Measurements from ENCODE around the gene DPP6. TPM values are rescaled to one million over a fixed set of nuclear protein-coding genes. Genes with fewer than 3 reads are reported as not detected.
A peak's percentile ranks its signal among the peaks of the same experiment; 100 is the strongest.

The DPP6 gene
- total and polyA plus RNA-seq, 5 donors from 2014 or later, result not detected

GRCh38 chr7:154769527-154769926 lies 717.3 kb downstream of the DPP6 start:
- peaks cover 0 to 2% (median 0%) of the 10 kb centered on the region in 7 donors for H3K9me3 Mint-ChIP-seq
- ATAC-seq (ENCODE audit: low read depth in 2 of 2), result no peak
- no peaks in the 10 kb centered on the region for H3K27me3 Mint-ChIP-seq
- H3K27ac Mint-ChIP-seq, result no peak overlapping the region
- Histone ChIP-seq H3K36me3 (ENCODE audit: control insufficient read depth, insufficient read depth, low read length) (no peaks in the 10 kb centered on the region), H3K9me3 (ENCODE audit: control insufficient read depth in 2 of 2, low read length in 2 of 2) (no peaks in the 10 kb centered on the region), H3K27me3 (ENCODE audit: control insufficient read depth, insufficient read depth, low read length) (no peaks in the 10 kb centered on the region), H3K27ac (ENCODE audit: insufficient read depth, low read length, poor library complexity, severe bottlenecking) (no peak overlapping the region), H3K4me1 (ENCODE audit: control insufficient read depth, insufficient read depth, low read length, poor library complexity, severe bottlenecking) (no peaks in the 10 kb centered on the region), H3K4me3 (ENCODE audit: low read depth, low read length) (no peak overlapping the region)
- H3K4me3 Mint-ChIP-seq, result no peak overlapping the region
- DNase-seq, result no peak
- no peaks in the 10 kb centered on the region for H3K36me3 Mint-ChIP-seq
- no peaks in the 10 kb centered on the region for H3K4me1 Mint-ChIP-seq

- Histone ChIP-seq H3K36me3 (ENCODE audit: control insufficient read depth, insufficient read depth, low read length) (no peaks in the 10 kb centered on the region), H3K9me3 (ENCODE audit: control insufficient read depth in 2 of 2, low read length in 2 of 2) (no peaks in the 10 kb centered on the region), H3K4me1 (ENCODE audit: control insufficient read depth, insufficient read depth, low read length, poor library complexity, severe bottlenecking) (no peaks in the 10 kb centered on the region), H3K27ac (ENCODE audit: insufficient read depth, low read length, poor library complexity, severe bottlenecking) (no peak overlapping the region), H3K27me3 (ENCODE audit: control insufficient read depth, insufficient read depth, low read length) (no peaks in the 10 kb centered on the region), H3K4me3 (ENCODE audit: low read depth, low read length) (no peak overlapping the region)
- ATAC-seq (ENCODE audit: low read depth in 2 of 2) (no peak), DNase-seq (no peak)
- Mint-ChIP-seq H3K36me3 (no peaks in the 10 kb centered on the region), H3K27ac (no peak overlapping the region), H3K27me3 (no peaks in the 10 kb centered on the region), H3K4me3 (no peak overlapping the region), H3K9me3 (peaks cover 0 to 4% (median 0%) of the 10 kb centered on the region in 7 donors), H3K4me1 (no peaks in the 10 kb centered on the region)
Measured at GRCh38 chr7:154770361-154770760, 718.2 kb downstream of the DPP6 start.

GRCh38 chr7:154770962-154771361 lies 718.8 kb downstream of the DPP6 start:
- H3K27ac Mint-ChIP-seq, result no peak overlapping the region
- Histone ChIP-seq H3K9me3 (ENCODE audit: control insufficient read depth in 2 of 2, low read length in 2 of 2) (no peaks in the 10 kb centered on the region), H3K27ac (ENCODE audit: insufficient read depth, low read length, poor library complexity, severe bottlenecking) (no peak overlapping the region), H3K4me3 (ENCODE audit: low read depth, low read length) (no peak overlapping the region), H3K4me1 (ENCODE audit: control insufficient read depth, insufficient read depth, low read length, poor library complexity, severe bottlenecking) (no peaks in the 10 kb centered on the region), H3K36me3 (ENCODE audit: control insufficient read depth, insufficient read depth, low read length) (no peaks in the 10 kb centered on the region), H3K27me3 (ENCODE audit: control insufficient read depth, insufficient read depth, low read length) (no peaks in the 10 kb centered on the region)
- no peak overlapping the region for H3K4me3 Mint-ChIP-seq
- DNase-seq (no peak), ATAC-seq (ENCODE audit: low read depth in 2 of 2) (no peak)
- H3K27me3 Mint-ChIP-seq, result no peaks in the 10 kb centered on the region
- H3K9me3 Mint-ChIP-seq, result peaks cover 0 to 4% (median 0%) of the 10 kb centered on the region in 7 donors
- no peaks in the 10 kb centered on the region for H3K4me1 Mint-ChIP-seq
- no peaks in the 10 kb centered on the region for H3K36me3 Mint-ChIP-seq

GRCh38 chr7:154774303-154774969 lies 722.2 kb downstream of the DPP6 start:
- Histone ChIP-seq H3K36me3 (ENCODE audit: control insufficient read depth, insufficient read depth, low read length) (no peaks in the 10 kb centered on the region), H3K27ac (ENCODE audit: insufficient read depth, low read length, poor library complexity, severe bottlenecking) (no peak overlapping the region), H3K27me3 (ENCODE audit: control insufficient read depth, insufficient read depth, low read length) (no peaks in the 10 kb centered on the region), H3K4me1 (ENCODE audit: control insufficient read depth, insufficient read depth, low read length, poor library complexity, severe bottlenecking) (no peaks in the 10 kb centered on the region), H3K9me3 (ENCODE audit: control insufficient read depth in 2 of 2, low read length in 2 of 2) (no peaks in the 10 kb centered on the region), H3K4me3 (ENCODE audit: low read depth, low read length) (no peak overlapping the region)
- Mint-ChIP-seq H3K9me3 (peaks cover 0 to 4% (median 0%) of the 10 kb centered on the region in 7 donors), H3K27me3 (no peaks in the 10 kb centered on the region), H3K4me3 (no peak overlapping the region), H3K27ac (no peak overlapping the region), H3K4me1 (peaks cover 0 to 6% (median 0%) of the 10 kb centered on the region in 4 donors), H3K36me3 (no peaks in the 10 kb centered on the region)
- DNase-seq (no peak), ATAC-seq (ENCODE audit: low read depth in 2 of 2) (no peak)

GRCh38 chr7:154775681-154776080 lies 723.5 kb downstream of the DPP6 start:
- no peaks in the 10 kb centered on the region for H3K9me3 ChIP-seq (ENCODE audit: control insufficient read depth in 2 of 2, low read length in 2 of 2)
- Mint-ChIP-seq H3K27me3 (no peaks in the 10 kb centered on the region), H3K4me1 (peaks cover 0 to 6% (median 0%) of the 10 kb centered on the region in 4 donors), H3K9me3 (peaks cover 0 to 3% (median under 1%) of the 10 kb centered on the region in 7 donors), H3K36me3 (no peaks in the 10 kb centered on the region), H3K4me3 (no peak overlapping the region), H3K27ac (no peak overlapping the region)
- no peaks in the 10 kb centered on the region for H3K4me1 ChIP-seq (ENCODE audit: control insufficient read depth, insufficient read depth, low read length, poor library complexity, severe bottlenecking)
- H3K36me3 ChIP-seq (ENCODE audit: control insufficient read depth, insufficient read depth, low read length), result no peaks in the 10 kb centered on the region
- DNase-seq (no peak), ATAC-seq (ENCODE audit: low read depth in 2 of 2) (no peak)
- H3K4me3 ChIP-seq (ENCODE audit: low read depth, low read length), result no peak overlapping the region
- H3K27me3 ChIP-seq (ENCODE audit: control insufficient read depth, insufficient read depth, low read length), result no peaks in the 10 kb centered on the region
- H3K27ac ChIP-seq (ENCODE audit: insufficient read depth, low read length, poor library complexity, severe bottlenecking), result no peak overlapping the region

GRCh38 chr7:154776350-154776749 lies 724.2 kb downstream of the DPP6 start:
- Histone ChIP-seq H3K4me3 (ENCODE audit: low read depth, low read length) (no peak overlapping the region), H3K36me3 (ENCODE audit: control insufficient read depth, insufficient read depth, low read length) (no peaks in the 10 kb centered on the region), H3K27ac (ENCODE audit: insufficient read depth, low read length, poor library complexity, severe bottlenecking) (no peak overlapping the region), H3K9me3 (ENCODE audit: control insufficient read depth in 2 of 2, low read length in 2 of 2) (no peaks in the 10 kb centered on the region), H3K27me3 (ENCODE audit: control insufficient read depth, insufficient read depth, low read length) (no peaks in the 10 kb centered on the region), H3K4me1 (ENCODE audit: control insufficient read depth, insufficient read depth, low read length, poor library complexity, severe bottlenecking) (no peaks in the 10 kb centered on the region)
- Mint-ChIP-seq H3K27me3 (no peaks in the 10 kb centered on the region), H3K4me3 (peak overlapping the region in 1 of 4 donors; percentile 22), H3K27ac (peak overlapping the region in 1 of 3 donors; percentile 27), H3K9me3 (peaks cover 0 to 6% (median 1%) of the 10 kb centered on the region in 7 donors), H3K36me3 (no peaks in the 10 kb centered on the region), H3K4me1 (peaks cover 0 to 6% (median 0%) of the 10 kb centered on the region in 4 donors)
- ATAC-seq (ENCODE audit: low read depth in 2 of 2), result no peak
- DNase-seq, result no peak

GRCh38 chr7:154777023-154777422 lies 724.8 kb downstream of the DPP6 start:
- H3K4me1 ChIP-seq (ENCODE audit: control insufficient read depth, insufficient read depth, low read length, poor library complexity, severe bottlenecking), result no peaks in the 10 kb centered on the region
- Mint-ChIP-seq H3K4me1 (peaks cover 0 to 6% (median 0%) of the 10 kb centered on the region in 4 donors), H3K36me3 (no peaks in the 10 kb centered on the region), H3K27ac (no peak overlapping the region), H3K9me3 (peaks cover 0 to 6% (median 1%) of the 10 kb centered on the region in 7 donors), H3K4me3 (no peak overlapping the region), H3K27me3 (no peaks in the 10 kb centered on the region)
- H3K27ac ChIP-seq (ENCODE audit: insufficient read depth, low read length, poor library complexity, severe bottlenecking), result no peak overlapping the region
- no peaks in the 10 kb centered on the region for H3K27me3 ChIP-seq (ENCODE audit: control insufficient read depth, insufficient read depth, low read length)
- DNase-seq (no peak), ATAC-seq (ENCODE audit: low read depth in 2 of 2) (no peak)
- H3K36me3 ChIP-seq (ENCODE audit: control insufficient read depth, insufficient read depth, low read length), result no peaks in the 10 kb centered on the region
- no peaks in the 10 kb centered on the region for H3K9me3 ChIP-seq (ENCODE audit: control insufficient read depth in 2 of 2, low read length in 2 of 2)
- H3K4me3 ChIP-seq (ENCODE audit: low read depth, low read length), result no peak overlapping the region

GRCh38 chr7:154777489-154777888 lies 725.3 kb downstream of the DPP6 start:
- H3K4me3 Mint-ChIP-seq, result no peak overlapping the region
- DNase-seq (no peak), ATAC-seq (ENCODE audit: low read depth in 2 of 2) (no peak)
- Histone ChIP-seq H3K4me3 (ENCODE audit: low read depth, low read length) (no peak overlapping the region), H3K9me3 (ENCODE audit: control insufficient read depth in 2 of 2, low read length in 2 of 2) (no peaks in the 10 kb centered on the region), H3K4me1 (ENCODE audit: control insufficient read depth, insufficient read depth, low read length, poor library complexity, severe bottlenecking) (no peaks in the 10 kb centered on the region), H3K27ac (ENCODE audit: insufficient read depth, low read length, poor library complexity, severe bottlenecking) (no peak overlapping the region), H3K36me3 (ENCODE audit: control insufficient read depth, insufficient read depth, low read length) (no peaks in the 10 kb centered on the region), H3K27me3 (ENCODE audit: control insufficient read depth, insufficient read depth, low read length) (no peaks in the 10 kb centered on the region)
- no peaks in the 10 kb centered on the region for H3K27me3 Mint-ChIP-seq
- H3K4me1 Mint-ChIP-seq, result peaks cover 0 to 6% (median 0%) of the 10 kb centered on the region in 4 donors
- no peaks in the 10 kb centered on the region for H3K36me3 Mint-ChIP-seq
- peaks cover 0 to 6% (median 1%) of the 10 kb centered on the region in 7 donors for H3K9me3 Mint-ChIP-seq
- no peak overlapping the region for H3K27ac Mint-ChIP-seq
